NCI-H2081 (cell line): ENCODE results near the gene AGXT.
A peak's percentile ranks its signal among the peaks of the same experiment; 100 is the strongest.

Experiments
- DNase-seq, 2 experiments: peaks; one replicate each; lab custom pipeline; 2025; lab: John Stamatoyannopoulos, UW

AGXT gene

GRCh38 chr2:240869109-240869955 lies 708 bp downstream of the AGXT start:
- no peak for DNase-seq

- no peak for DNase-seq
Measured at GRCh38 chr2:240869956-240870875, 1.6 kb downstream of the AGXT start.

GRCh38 chr2:240871071-240871958 lies 2.7 kb downstream of the AGXT start:
- no peak for DNase-seq

- peak in 1 of 2 experiments; percentile 23 for DNase-seq
Measured at GRCh38 chr2:240872317-240873097, 3.9 kb downstream of the AGXT start.

- no peak for DNase-seq
Measured at GRCh38 chr2:240873098-240873788, 4.6 kb downstream of the AGXT start.

- peak in 1 of 2 experiments; percentile 25 for DNase-seq
Measured at GRCh38 chr2:240873805-240874714, 5.4 kb downstream of the AGXT start.

GRCh38 chr2:240874715-240875227 lies 6.1 kb downstream of the AGXT start:
- no peak for DNase-seq

- no peak for DNase-seq
Measured at GRCh38 chr2:240875228-240876034, 6.8 kb downstream of the AGXT start.

- DNase-seq = no peak
Measured at GRCh38 chr2:240876035-240876474, 7.4 kb downstream of the AGXT start.

- DNase-seq = no peak
Measured at GRCh38 chr2:240876475-240877251, 8.0 kb downstream of the AGXT start.

GRCh38 chr2:240877460-240878340 lies 9.1 kb downstream of the AGXT start:
- DNase-seq = no peak

GRCh38 chr2:240878341-240878936 lies 9.8 kb downstream of the AGXT start:
- DNase-seq = no peak

GRCh38 chr2:240879105-240879504 lies 10.5 kb downstream of the AGXT start:
- DNase-seq = no peak

GRCh38 chr2:240881913-240882312 lies 13.3 kb downstream of the AGXT start:
- DNase-seq = peak; percentile 67 to 91

GRCh38 chr2:240884221-240884620 lies 15.6 kb downstream of the AGXT start:
- no peak for DNase-seq

- DNase-seq = no peak
Measured at GRCh38 chr2:240884745-240885144, 16.1 kb downstream of the AGXT start.
